ENCODE measurements around the gene AP1G2. TPM values are rescaled to one million over a fixed set of nuclear protein-coding genes. Genes with fewer than 3 reads are reported as not detected.

Gene AP1G2
- total and polyA plus RNA-seq, 2 of the 4 experiments (the other 2 are of a cell fraction) = 2.9 to 19.2 TPM

DNA sequence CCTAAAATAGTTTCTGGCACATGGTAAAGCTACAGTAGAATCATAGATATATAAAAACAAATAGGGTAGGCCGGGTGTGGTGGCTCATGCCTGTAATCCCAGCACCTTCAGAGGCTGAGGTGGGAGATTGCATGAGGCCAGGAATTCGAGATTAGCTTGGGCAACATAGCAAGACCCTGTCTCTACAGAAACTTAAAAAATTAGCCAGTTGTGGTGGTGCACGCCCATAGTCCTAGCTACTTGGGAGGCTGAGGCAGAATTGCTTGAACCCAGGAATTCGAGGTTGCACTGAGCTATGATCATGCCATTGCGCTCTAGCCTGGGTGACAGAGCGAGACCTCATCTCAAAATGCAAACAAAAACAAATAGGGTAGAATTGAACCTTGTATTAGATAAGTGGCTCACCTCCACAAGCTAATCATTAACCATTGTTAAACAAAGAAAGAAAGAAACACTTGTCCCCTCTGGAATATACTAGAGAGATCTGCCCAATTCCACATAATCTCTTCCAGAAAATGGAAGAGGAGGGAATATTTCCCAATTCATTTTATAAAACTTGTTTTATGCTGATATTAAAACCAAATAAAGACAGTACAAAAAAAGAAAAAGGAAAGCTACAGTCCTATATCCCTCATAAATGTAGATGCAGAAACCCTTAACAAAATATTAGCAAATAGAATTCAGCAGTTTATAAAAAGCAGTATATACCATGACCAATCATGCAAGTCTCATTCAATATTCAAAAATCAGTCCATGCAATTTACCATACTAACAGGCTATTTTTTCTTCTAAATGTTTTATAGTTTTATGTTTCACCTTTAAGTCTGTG lies 45.9 kb upstream of the AP1G2 start:
- dilution Hi-C loops (cut with HindIII; ENCODE audit: low sequenced_read_pairs, unreplicated experiment) = no loop called here
- intact Hi-C loops (cut with micrococcal nuclease) = no loop called here
- H3K9me1 ChIP-seq (ENCODE audit: insufficient read depth, low read length) = no peaks in the 10 kb centered on the region
- no peak overlapping the region for H4K91ac ChIP-seq (ENCODE audit: insufficient read depth, low read depth, low read length)
- H2AK9ac ChIP-seq (replicated peaks; ENCODE audit: low read depth, low read length, poor library complexity) = no peak overlapping the region
- H2BK120ac ChIP-seq (ENCODE audit: low read depth, low read length) = no peak overlapping the region
- H3K4me1 ChIP-seq (ENCODE audit: control insufficient read depth, insufficient read depth, low read length) = no peaks in the 10 kb centered on the region
- no TSS peak for BruUV-seq (replicated peaks)
- TF ChIP-seq CHD1 (IDR thresholded peaks at IDR 0.05; ENCODE audit: low read depth, low read length) (no peak), POLR2A (IDR thresholded peaks at IDR 0.05; ENCODE audit: low read depth, low read length) (no peak), USF2 (IDR thresholded peaks at IDR 0.05; ENCODE audit: low read depth, low read length) (no peak), NFE2L2 (IDR thresholded peaks at IDR 0.05; ENCODE audit: low read depth, low read length) (no peak), ELK1 (IDR thresholded peaks at IDR 0.05; ENCODE audit: borderline replicate concordance, low read depth, low read length) (no peak), MXI1 (IDR thresholded peaks at IDR 0.05; ENCODE audit: borderline replicate concordance, low read depth, low read length) (no peak), RAD21 (IDR thresholded peaks at IDR 0.05; ENCODE audit: low read length) (no peak), RFX5 (IDR thresholded peaks at IDR 0.05; ENCODE audit: low read depth, low read length) (no peak), RCOR1 (IDR thresholded peaks at IDR 0.05; ENCODE audit: insufficient replicate concordance, low read length) (no peak), BHLHE40 (IDR thresholded peaks at IDR 0.05; ENCODE audit: low read depth, low read length) (no peak), CEBPB (IDR thresholded peaks at IDR 0.05; ENCODE audit: low read depth, low read length) (no peak), FOS (IDR thresholded peaks at IDR 0.05; ENCODE audit: low read depth, low read length) (no peak)
- no peak overlapping the region for H2BK5ac ChIP-seq (ENCODE audit: low read depth, low read length, poor library complexity, severe bottlenecking)
- ATAC-seq (ENCODE audit: low read depth) = no peak
- H3K14ac ChIP-seq (replicated peaks; ENCODE audit: low read depth, low read length) = no peak overlapping the region
- ChIA-PET POLR2A (ENCODE audit: unreplicated experiment) (no interaction called here), CTCF (interaction anchor here (0.6 to 2.9 kb wide), 3 partner anchors 9 to 19 kb away, joined by 3 to 8 read pairs (median 3); no protein-coding TSS in a partner anchor)
- H4K20me1 ChIP-seq (ENCODE audit: insufficient read depth, low read length) = no peaks in the 10 kb centered on the region
- H4K5ac ChIP-seq (ENCODE audit: low read depth, low read length) = no peak overlapping the region
- H3K4me2 ChIP-seq (ENCODE audit: low read depth, low read length) = no peak overlapping the region
- H3K56ac ChIP-seq (ENCODE audit: extremely low read depth, insufficient read depth, low read length) = no peak overlapping the region
- H3K36me3 ChIP-seq (ENCODE audit: control insufficient read depth, insufficient read depth, low read length) = no peaks in the 10 kb centered on the region
- in situ Hi-C loops (cut with MboI; ENCODE audit: low sequenced_read_pairs) = no loop called here
- H3K27ac ChIP-seq (ENCODE audit: insufficient read depth, low read length) = no peak overlapping the region
- H3K9me3 ChIP-seq (ENCODE audit: control insufficient read depth, insufficient read depth, low read length) = no peaks in the 10 kb centered on the region
- H3K4ac ChIP-seq (ENCODE audit: low read depth, low read length) = no peak overlapping the region
- no peak for DNase-seq
- WGBS, 2 experiments (ENCODE audit: extremely low coverage in 2 of 2, insufficient read length in 1 of 2) = no CpG with 5 or more reads among the region's 6 CpGs
- no peak overlapping the region for H3K4me3 ChIP-seq (ENCODE audit: insufficient read depth, low read depth, low read length)
- H3K18ac ChIP-seq (ENCODE audit: low read depth, low read length) = no peak overlapping the region
- H2AFZ ChIP-seq (replicated peaks; ENCODE audit: low read length, poor library complexity) = no peak overlapping the region
- no peak overlapping the region for H3K9ac ChIP-seq (ENCODE audit: low read depth, low read length)
- H3K23ac ChIP-seq (ENCODE audit: low read depth, low read length) = no peak overlapping the region
- no peak overlapping the region for H2BK15ac ChIP-seq (ENCODE audit: low read depth, low read length)
- no peak overlapping the region for H2BK20ac ChIP-seq (ENCODE audit: low read depth, low read length)
- peaks cover 3% of the 10 kb centered on the region for H3K27me3 ChIP-seq (ENCODE audit: control insufficient read depth, insufficient read depth, low read length)
- H2AK5ac ChIP-seq (ENCODE audit: low read depth, low read length) = no peak overlapping the region
- no peak overlapping the region for H4K8ac ChIP-seq (ENCODE audit: low read depth in 2 of 2, low read length in 2 of 2)
- no peaks in the 10 kb centered on the region for H3K79me1 ChIP-seq (ENCODE audit: low read depth in 1 of 2, low read length in 2 of 2)

Measured in IMR-90 (cell line).